ENCODE data around the gene MALL.
"Not testable (repeated sequence)": the region's sequence is repeated elsewhere in the genome, so short reads cannot be mapped to it uniquely, and the experiment has no call there.

The MALL gene

DNA sequence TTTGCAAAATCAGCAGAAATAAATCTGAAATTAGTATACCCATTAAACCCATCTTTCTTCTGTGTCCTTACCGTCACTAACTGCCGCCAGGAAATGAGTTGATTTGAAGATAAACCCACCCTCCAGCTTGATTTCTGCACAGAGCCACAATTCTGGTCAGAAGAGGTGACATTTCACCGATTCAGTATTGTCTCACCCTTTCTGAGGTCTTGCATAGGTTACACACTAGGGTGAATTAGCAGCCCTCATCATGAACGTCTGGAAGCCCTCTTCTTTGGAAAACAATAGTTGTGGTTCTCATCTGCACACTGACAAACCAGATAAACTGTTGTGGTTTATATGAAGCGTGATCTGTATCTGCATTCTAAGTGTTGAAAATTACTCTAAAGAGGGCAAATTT is 61.9 kb downstream of the MALL start:
- not testable (repeated sequence) for DNase-seq

DNA sequence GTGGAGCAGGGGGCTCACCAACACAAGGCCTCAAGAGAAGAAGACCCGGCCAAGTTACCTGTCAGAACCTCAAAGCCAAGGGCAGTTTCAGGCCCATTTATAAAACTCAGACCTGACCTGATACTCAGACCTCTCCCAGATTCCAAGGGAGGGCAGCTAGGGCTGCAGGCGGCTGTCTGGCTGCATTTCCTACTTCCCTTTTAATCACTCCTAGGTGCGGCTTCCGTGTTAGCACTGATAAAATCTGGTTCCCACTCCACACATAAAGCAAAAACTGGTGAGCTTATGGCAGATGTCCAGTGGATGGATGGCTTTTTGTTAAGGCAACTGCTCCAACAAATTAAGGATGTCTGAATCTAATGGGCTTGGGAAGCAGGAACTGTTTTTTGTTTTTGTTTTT is 63.5 kb downstream of the MALL start:
- not testable (repeated sequence) for DNase-seq

DNA sequence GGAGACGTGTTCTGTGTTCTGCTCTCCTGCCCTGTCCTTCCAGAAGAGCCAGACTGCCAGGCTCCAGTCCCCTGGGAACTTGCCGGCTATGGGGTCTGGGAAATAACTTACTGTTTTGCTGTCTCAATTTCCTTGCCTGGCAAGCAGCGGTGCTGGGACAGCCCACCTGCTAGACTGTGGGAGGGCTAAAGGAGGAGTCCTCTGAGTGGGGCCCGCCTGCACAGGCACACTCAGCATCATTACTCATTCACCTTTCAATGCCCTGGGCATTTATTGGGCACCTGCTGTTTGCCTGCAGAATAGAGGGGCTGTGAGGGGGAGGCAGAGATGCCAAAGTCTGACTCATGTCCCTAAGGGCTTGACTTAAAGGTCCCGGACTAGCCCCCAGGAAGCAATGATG is 65.4 kb downstream of the MALL start:
- DNase-seq = not testable (repeated sequence)

DNA sequence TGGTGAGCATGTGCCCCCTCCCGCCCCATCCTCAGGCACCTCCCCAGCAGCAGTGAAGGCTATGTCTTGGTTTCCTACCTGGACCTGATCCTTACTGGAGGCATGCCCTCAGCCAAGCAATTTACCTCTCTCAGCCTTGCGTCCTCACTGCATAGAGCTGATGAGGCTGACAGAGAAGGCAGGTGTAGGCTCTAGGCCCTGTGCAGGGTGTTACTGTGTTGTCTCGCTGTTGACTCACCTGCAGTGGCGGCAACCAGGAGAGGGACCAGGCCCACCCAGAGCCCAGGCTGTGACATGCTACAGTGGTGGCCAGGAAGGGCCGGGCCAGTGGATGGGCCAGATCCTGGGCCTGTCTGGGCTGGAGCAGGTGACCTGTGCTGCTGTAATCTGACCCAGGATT is 65.9 kb downstream of the MALL start:
- not testable (repeated sequence) for DNase-seq

DNA sequence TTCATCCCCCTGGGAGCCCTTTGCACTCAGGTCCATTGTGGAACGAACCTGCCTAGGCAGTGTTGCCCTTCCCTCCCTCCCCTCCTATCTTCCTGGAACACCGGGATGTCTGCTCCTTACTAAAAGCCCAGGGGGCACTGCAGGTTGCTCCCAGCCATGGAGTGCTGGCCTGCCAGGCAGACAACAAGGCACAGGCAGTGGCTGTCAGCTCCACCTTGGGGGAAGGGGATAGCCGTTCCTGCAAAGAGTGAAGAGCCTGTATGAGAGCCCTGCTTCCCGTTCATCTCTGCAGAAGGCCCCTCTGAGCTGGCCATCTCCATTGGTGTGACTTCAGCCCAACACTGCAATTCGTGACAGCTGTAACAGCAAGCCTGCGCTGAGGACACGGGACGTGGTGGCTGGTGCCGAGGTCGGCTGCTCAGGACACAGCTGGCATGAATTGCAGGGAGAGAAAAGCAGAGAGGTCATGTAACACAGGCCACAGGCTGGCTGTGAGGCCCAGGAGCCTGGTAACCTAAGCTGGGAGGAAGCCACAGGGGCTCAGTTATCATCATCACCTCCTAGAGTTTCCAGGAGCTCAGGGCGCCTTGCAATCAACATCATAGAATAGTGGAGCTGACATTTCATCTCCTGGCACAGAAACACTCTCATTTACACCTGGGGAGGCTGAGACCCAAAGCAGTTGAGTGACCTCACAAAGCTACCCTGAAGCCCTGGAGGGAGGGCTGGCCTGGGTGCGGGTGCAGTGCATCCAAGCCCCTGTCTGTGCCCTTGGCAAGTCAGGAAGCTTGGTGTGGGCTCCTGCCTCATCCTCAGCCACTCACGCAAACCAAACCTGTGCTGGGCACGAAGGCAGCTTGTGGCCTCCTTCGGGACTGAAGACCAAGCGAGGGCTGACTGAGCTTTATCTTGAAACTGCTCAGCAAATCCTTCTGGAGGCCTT is 67.1 kb downstream of the MALL start:
- peak; percentile 13 for DNase-seq

- DNase-seq = not testable (repeated sequence)
Observed at GRCh38 chr2:110047225-110047624, 68.4 kb downstream of the MALL start.

DNA sequence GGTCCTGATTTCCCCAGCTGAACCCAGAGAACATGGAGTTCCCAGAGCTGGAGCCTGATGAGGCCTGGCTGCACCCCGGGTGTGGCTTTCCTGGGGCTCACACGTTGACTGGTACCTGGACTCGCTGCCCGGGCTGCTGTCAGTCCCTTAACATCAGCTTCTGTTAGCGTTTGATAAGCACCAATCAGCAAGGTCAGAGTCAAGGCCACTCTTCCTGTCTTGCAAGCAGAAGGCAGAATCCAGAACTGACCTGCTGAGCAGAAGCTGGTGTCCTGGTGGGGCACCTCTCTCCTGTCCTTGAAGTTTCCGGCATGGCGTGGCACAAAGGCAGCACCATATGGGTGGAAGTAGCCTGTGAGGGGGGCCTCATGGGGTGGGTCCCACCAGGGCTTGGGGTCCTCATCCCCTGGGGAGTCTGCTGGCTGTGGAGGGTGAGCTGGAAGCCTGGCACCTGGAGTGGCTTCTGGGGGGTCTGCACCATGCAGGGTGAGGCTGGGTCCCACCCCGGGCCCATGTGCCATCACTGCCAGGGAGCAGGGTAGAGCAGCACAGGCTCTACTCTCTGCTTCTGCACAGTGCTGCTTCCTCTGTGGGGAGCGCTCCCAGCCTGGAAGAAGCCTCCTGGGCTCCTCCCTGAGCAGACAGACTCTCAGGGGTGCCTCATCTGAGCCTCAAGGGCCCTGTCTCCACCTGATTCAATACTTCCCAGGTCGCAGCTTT is 73.5 kb downstream of the MALL start:
- DNase-seq = not testable (repeated sequence)

- not testable (repeated sequence) for DNase-seq
Observed at GRCh38 chr2:110037336-110037735, 78.3 kb downstream of the MALL start.

- not testable (repeated sequence) for DNase-seq
Observed at GRCh38 chr2:110035384-110035783, 80.2 kb downstream of the MALL start.

DNA sequence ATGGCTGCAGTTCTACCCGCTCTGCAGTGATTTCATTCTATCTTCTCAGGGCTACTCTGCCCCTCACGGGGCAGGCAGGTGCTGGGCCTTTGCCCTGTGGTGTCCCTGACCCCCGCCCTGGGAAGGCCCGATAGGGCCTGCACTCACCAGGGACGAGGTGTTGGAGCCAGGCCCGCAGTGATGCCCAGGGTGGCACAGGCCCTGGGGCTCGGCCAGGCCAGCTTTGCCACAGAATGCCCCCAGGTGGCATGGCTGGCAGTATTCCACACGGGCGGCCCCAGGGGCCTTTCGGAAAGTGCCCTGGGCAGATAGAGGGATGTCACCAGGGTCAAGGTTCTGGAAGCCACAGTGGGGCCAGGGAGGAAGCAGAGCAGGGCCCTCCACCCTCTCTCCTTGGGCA is 80.7 kb downstream of the MALL start:
- DNase-seq = not testable (repeated sequence)

Measured in right kidney (tissue), 1 donor.